Activated CD8-positive, alpha-beta memory T cell treated with anti-CD3 and anti-CD28 coated beads, Interleukin-2, amount 50 U/mL, for 4 hours (primary cell): Measurements from ENCODE around the gene PRKAA2.

ENCODE experiments used
- DNase-seq: peaks from one replicate; pipeline ENCODE4 v3.0.0-alpha.2; 2020

PRKAA2 gene

DNA sequence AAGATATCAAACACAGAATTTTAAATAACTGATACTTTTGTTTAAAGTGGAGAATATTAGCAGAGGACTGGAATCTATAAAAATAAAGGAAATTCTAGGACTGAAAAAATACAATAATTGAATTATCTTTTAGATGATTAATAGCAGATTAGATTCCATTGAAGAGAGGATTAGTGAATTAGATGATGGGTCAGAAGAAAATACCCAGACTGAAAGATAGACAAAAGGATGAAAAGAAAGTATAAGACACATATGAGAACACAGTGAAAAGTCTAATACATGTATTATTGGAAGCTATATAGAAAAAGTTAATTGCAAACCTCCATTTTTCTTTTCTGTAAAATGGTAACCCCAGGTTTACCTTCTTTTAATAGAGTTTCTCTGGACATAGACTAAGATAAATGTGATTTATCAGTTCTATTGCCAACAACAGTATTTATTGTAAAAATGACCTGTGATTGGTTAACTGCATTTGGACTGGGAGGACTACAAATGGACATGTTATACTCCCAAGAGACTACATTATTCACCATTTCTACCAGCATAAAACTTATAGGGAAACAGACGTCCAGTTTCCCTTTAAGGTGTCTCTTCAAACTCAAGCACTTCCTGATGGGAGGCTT is 11.0 kb downstream of the PRKAA2 start:
- DNase-seq, result no peak

DNA sequence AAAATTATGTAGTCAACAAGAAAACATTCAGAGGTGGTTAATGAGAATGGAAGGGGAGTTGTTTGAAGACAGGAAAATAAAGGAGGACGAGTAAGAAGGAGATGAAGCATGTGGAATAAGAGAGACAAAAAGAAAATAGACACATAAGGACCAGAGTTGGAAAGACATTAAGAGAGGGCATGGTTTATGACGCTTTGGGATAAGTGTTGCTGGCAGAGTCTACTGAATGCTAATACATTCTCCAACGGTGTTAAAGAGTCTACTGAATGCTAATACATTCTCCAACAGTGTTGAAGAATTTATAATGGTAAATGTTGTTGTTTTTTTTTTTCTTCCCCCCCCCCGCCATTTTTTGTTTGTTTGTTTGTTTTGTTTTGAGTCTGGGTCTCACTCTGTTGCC is 13.1 kb downstream of the PRKAA2 start:
- DNase-seq, result no peak

DNA sequence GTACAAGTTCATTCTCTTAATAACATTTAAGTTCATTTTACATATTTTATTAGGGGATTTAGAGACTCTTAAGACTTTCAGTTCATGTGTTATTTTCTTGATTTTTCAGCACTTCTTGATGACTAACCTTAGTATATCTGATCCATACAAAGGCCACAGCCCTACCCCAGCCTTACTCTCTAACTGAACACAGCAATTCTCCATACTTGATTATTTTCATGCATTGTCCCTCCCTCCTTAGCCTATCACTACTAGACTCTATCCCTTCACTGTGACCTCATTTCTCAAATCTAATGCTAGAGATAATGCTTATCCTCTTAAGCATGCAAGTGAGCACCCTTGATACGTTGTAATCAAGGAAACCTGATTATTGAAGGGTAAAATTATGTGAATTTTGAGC is 15.2 kb downstream of the PRKAA2 start:
- DNase-seq, result no peak

DNA sequence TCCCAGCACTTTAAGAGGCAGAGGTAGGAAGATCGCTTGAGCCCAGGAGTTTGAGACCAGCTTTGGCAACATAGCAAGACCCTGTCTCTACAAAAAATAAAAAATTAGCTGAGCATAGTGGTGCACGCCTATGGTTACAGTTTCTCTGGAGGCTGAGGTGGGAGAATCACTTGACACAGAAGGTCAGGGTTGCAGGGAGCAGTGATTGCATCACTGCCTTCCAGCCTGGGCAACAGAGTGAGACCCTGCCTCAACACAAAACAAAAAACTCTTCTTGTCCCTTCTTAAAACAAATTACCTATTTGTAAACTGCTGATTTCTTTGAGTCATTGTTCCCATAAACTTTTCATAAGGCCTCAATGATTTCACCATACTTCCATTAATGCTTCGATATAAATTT is 18.7 kb downstream of the PRKAA2 start:
- DNase-seq, result no peak

DNA sequence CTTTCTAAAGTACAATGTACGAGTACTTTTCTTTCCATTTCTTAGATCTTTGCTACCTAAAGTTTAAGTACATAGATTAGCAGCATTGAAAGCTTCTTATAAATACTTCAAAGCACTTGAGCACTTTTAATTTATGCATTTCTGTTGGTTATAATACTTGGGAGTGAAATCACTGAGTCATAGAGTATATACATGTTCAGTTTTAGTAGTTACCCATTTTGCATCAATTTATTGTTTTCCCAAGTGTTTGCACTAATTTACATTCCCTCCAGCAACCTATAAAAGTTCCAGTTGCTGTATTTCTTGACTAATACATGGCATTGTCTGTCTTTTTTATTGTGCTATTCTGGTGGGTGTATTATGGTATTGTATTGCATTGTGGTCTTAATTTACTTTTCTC is 20.3 kb downstream of the PRKAA2 start:
- no peak for DNase-seq

DNA sequence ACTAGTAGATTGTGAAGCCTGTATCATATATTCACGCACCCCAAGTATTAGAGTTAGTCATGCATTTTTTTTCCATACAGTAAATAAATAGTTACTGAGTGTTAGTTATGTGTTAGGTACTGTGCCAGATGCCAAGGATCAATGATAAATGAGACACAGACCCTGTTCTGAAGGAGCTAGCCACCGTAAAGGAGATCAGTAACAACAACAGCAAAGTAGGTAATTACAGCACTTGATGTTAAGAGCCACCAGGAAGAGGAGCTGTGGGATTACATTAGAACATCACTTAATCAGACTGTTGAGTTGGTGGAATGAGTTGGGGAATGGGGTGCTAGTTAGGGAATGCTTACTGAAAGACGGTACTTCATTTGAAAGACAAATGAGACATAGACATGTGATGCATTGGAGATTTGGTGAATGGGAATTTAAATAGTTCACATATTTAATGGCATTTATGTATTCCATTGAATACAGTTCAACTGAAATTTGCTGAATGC is 21.0 kb downstream of the PRKAA2 start:
- no peak for DNase-seq

DNA sequence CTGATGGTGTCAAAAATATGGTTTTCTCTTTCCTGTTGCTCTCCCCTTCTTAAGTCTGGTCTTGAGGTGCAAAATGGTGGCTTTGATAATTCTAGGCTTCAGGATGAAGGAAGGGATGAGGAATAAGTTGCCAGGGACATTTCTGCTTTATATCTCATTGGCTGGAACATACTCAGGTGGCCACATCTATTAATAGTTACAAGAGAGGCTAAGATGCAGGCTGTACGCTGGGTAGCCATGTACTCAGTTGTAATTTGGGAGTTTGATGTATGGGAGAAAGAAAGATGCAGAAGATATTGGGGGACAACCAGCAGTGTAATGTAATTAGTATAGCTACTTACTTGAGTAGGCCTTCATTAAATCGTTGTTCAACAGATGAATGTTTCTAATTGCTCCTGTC is 25.2 kb downstream of the PRKAA2 start:
- no peak for DNase-seq

DNA sequence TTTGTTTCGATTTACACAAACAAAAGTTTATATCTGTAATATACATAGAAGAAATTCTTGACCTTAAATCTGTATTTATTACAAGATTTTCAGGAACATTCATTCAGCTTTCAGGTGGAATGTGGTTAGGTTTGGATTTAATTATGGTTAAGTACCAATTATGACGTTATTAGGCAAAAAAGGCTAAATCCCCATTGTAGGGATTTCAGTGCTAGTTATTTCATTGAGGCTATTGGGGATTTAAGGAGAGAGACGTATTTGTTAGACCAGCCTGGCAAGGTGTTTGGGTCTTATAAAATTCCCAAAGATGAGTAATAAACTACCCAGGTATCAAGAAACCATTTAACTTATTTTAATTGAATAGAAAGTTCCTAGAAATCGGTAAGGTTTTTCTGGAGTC is 26.0 kb downstream of the PRKAA2 start:
- DNase-seq, result no peak

DNA sequence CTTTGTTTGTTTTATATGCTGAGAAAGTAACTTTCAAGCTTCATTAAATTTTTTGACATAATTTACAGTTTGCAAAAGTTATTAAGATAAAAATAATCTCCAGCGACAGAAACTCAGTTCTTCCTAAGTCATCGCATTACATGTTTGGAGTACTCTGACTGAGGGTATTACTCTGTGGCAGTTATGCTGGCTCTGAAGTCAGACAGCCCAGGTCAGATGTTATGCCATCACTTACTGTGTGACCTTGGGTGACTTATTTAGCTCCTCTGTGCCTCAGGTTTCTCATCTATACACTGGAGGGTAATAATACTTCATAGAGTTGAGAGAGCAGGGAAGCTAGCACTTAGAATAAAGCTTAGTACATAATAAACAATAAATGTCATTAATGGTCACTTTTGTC is 26.4 kb downstream of the PRKAA2 start:
- DNase-seq, result no peak

DNA sequence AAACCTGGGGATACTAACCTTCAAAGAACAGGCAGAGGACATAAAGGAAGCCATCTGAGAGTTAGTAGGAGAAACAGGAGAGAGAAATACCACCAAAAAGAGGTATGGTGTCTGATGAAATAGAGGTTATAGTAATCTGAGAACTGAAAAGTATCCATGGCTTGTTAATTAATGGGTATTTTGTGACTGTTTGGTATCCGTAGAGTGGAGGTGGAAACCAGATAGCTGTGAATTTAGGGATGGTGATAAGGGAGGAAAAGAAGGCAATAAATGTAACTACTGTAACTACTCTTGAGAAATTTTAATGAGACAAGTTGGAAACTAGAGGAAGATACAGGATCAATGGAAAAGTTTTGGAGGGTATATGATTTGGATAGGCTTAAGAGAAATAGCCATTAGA is 27.5 kb downstream of the PRKAA2 start:
- DNase-seq, result no peak

DNA sequence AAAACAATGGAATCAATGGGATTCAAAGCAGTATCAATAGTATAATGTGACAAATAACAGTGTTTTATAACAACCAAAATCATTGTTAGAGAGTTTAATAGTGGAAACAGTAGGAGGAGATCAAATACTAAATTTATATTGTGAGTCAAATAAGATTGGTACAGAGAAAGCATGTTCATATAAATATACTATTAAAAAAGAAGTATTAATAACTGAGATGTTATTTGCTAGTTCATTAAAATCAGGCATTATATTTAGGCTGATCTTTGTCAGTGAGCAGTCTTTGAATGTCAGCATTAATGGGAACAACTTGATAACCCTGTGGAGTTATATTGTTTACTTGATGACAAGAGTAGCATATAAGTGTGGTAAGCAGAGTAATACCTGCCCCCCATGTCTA is 30.6 kb downstream of the PRKAA2 start:
- DNase-seq, result no peak

DNA sequence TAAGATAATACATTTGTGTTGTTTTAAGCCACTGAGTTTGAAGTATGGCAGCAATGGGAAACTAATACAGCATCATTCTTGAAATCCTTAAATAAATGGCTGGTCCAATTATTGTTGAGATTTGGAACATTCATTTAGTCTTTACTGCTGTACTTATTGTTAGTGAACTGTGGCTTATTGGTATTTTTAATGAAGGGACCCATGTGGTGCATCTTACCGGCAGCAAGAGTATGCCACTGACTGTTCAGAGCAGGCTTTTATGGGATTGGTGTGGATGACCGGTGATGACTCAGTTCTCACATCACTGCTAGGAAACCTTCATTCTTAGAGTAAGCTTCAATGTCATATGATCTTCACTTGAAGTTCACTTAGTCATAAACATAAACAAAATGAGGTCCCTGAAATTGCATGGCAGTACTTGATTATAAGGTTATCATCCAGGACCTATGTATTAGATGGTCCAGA is 31.5 kb downstream of the PRKAA2 start:
- no peak for DNase-seq

DNA sequence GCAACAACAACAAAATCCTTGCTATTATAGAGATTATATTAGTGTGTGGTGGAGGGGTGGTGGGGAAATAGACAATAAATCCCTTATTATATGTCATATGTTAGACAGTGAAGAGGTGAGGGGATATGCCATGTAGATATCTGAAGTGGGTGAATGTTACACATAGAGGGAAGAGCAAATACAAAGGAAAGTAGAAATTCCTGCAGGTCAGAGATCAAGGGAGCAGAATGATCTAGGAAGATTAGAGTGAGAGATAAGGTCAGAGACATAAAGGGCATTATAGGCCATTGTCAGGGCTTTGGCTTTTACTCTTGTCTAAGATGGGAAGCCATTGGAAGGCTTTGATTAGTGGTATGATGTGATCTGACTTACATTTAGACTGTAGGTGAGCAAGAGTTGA is 38.5 kb downstream of the PRKAA2 start:
- DNase-seq, result no peak

DNA sequence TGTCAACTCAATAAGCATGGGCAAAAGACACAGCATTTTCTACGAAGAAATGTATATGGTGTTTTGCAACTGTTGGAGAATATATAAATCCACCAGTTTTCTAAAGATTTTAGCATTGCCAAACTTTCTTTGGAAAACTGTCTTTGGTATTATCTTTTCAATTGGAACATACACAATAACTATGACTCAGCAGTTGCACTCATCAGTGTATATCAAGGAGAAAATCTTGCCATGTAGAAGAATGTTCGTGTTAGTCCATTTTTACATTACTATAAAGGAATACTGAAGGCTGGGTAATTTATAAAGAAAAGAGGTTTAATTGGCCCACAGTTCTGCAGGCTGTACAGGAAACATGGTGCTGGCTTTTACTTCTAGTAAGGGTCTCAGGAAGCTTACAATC is 41.1 kb downstream of the PRKAA2 start:
- no peak for DNase-seq

DNA sequence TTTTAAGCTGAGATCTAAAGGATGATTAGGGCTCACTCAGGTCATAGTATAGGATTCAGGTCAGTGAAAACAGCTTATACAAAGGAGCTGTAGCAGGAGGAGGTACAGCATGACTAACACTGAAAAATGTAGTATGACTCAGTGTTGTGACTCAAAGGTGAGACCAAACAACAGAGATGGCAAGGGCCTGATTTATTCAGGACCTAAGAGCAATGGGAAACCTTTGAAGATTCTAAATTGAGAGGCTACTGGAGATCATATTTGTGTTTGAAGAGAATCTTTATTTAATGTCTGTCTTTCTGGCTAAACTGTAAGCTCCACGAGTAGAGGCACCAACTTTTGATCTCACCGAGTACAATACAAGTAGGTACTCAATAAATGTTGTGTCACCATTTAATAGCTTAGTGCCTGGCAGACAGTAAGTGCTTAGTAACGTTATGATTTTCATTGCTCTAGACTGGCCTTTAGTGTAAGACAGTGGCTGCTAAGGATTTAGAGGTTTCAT is 43.5 kb downstream of the PRKAA2 start:
- no peak for DNase-seq

DNA sequence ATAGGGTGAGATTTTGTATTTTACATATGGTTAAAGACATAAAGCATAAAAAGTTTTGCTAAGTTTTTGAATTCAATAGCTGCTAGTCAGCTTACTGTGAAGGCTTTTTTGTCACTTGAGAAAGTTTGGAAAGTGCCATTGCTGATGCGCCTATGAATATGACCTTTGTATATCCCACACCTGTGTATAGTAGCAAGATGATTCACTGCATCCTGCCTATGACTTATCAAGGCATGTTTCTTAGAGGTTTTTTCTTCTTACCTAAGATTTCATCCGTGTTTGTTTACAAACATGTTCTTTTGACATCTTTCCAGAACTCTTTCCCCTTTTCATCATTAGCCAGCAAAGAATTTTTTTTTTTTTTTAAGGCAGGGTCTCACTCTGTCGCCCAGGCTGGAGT is 51.5 kb downstream of the PRKAA2 start:
- no peak for DNase-seq

DNA sequence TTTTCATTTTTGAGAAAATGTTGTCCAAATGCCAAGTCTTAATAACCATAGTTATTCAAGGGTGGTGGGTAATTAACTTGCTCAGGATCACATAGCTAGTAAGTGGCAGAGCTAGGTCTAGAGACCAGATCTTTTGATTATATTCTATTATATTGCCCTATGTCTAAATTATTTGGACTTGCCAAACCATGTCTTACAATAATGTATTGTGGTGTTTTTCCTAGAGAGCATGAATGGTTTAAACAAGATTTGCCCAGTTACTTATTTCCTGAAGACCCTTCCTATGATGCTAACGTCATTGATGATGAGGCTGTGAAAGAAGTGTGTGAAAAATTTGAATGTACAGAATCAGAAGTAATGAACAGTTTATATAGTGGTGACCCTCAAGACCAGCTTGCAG is 58.6 kb downstream of the PRKAA2 start:
- DNase-seq, result no peak

DNA sequence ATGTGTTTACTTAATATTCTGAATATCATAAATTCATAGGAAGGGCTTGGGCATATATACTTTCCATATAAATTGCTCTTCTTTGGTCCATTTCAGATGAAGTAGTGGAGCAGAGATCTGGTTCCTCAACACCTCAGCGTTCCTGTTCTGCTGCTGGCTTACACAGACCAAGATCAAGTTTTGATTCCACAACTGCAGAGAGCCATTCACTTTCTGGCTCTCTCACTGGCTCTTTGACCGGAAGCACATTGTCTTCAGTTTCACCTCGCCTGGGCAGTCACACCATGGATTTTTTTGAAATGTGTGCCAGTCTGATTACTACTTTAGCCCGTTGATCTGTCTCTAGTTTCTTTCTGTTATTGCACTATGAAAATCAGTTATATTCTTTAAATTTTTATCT is 62.3 kb downstream of the PRKAA2 start:
- DNase-seq, result no peak

DNA sequence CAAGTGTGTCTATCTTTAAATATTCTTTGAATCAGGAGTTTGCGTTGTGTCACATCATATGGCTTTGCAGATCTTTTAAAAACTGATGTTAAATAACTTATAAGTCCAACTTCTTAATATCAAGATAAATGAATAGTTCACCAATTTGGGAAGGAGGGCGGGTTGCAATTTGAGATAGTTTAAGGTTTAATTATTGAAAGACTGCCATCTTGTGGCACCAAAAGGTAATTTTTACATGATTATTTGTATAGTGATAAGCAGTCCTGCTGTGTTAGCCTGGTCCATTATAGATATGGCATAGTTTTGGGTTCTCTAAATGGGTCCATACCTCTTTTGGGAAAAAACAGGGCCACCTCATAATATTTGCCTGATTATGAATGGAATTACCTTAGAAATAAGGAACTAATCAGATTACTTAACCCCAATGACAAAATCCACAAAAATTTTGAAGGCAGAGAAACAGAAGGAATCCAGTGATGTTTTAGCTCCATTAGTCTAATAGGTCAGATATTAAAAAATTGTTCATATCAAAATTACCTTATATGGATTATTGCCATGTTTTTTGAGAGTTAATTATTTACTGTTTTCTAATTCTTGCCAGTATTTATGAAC is 64.3 kb downstream of the PRKAA2 start:
- DNase-seq, result no peak

DNA sequence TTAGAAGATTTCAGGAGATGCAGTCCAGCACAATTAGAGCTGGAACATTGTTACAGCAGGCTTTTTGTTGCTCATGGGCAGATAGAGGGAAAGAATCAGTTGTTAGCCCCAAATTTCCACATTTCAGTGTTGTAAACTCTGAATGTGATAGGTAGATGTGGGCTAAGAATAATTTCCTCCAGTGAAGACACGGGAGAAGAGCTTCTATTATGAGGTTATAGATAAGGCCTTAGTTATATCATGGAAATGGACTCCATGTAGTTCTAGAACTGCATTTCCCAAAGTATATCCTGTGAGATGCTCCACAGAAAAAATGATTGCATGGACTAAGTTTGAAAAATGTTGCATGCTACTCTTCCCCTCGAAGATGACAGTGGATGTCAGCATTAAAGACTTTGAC is 64.9 kb downstream of the PRKAA2 start:
- no peak for DNase-seq

DNA sequence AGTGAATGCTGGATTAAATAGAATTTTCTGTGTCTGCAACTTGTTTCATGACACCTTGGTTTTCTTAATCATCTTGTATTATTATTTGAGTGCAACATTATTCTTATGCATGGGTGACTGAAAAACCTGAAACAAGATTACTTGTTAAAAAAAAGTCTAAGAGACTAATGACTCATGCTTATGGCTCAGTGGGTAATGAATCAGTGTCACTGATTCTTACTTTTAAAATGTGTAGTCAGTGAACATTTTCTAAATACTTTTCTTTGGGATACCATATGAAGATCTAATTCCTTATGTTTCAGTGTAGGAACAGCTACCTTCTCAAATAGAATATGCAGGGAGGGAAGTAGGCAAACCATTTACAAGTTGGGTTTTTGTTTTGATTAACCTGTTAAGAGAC is 65.5 kb downstream of the PRKAA2 start:
- no peak for DNase-seq

DNA sequence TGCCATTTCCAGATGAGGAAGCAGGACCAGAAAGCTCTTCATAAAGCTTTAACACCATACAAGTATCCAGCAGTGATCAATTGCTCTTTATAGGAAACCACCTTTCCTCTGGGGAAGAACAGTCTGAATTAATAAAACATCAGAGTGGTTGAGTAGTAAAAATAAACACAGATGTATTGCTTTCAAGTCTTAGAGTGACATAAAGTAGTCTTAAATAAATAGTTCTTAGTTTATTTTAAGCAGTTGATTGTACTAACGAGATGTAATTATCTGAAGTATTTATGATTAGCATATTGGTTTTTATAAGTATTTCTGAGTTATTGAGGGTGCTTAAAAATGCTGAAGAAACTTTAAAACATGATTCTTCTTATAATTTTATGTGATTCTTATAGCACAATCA is 67.0 kb downstream of the PRKAA2 start:
- DNase-seq, result no peak

DNA sequence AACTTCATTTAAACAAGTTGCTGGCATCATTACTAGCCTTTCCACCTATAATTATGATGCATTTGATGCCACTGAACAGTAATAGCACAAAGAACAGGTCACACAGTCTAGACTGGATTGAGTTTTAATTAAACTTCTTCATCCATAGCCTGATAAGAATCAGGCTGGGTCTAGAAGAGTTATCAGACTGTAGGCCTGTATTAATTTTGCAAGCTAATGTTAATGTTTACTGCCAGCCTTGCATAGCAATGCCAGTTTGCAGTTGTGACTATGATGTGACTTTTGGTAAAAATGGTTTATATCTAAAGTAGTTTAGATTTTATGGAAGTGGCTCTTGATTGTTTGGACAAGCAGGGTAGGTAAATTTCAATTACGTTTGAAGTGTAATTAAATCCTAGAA is 68.0 kb downstream of the PRKAA2 start:
- no peak for DNase-seq

DNA sequence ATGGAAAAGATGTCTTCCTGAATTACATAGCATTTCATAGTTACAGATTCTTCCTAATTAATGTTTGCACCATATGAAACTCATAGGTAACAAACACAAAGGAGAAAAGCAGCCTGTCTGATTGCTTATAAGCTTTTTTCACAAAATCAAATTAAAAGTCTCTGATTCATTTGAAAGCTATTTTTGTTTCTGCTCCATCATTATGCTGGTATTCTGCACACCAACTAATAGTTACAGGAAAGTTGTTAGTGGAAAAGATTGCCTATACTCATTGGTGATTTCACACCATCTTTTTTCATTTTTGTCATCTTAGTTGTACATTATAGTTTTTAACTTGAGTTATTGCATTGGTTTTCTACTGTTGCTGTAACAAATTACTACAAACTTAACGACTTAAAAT is 70.0 kb downstream of the PRKAA2 start:
- DNase-seq, result no peak

DNA sequence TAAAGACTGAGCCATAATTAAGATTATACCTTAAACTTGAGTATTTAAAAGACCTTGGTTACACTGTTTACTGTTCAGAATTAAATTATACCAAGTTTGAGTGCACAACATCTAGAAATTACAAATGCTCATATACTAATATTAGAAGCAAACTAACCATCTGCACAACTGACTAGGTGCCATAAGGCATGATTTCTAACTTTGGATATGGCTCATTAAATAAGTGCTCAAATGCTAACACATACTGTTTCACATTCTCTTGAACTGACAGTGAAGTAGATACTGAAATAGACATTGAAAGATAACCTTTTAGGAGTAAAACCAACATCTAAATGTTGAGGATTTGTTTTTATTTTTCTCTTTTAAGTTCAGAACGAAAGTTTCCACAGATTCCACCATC is 74.1 kb downstream of the PRKAA2 start:
- no peak for DNase-seq
